Lung (tissue), 12 donors: ENCODE results near the gene KLK10. TPM values are rescaled to one million over a fixed set of nuclear protein-coding genes. Genes with fewer than 3 reads are reported as not detected.

ENCODE experiments used
- ATAC-seq: fragments of 200-7000 bp; cut with Tn5 transposase; one replicate; pipeline ENCODE4 v1.9.1; 2020; ENCODE audit warnings: moderate number of reproducible peaks; ENCODE audit not compliant: insufficient read depth, low FRiP score
- DNase-seq, 3 donors: peaks; one replicate each; pipeline ENCODE4 v3.0.0-alpha.2; 2013 to 2017
- H3K27ac ChIP-seq, 2 donors: one replicate each; pipeline ENCODE4 v1.5.1; 2013; ENCODE audit warnings: mild to moderate bottlenecking in 2 of 2, moderate library complexity in 2 of 2, control low read depth in 1 of 2, inconsistent platforms in 1 of 2, low read depth in 1 of 2, low read length in 1 of 2
- H3K27me3 ChIP-seq, 3 donors: one replicate each; pipeline ENCODE4 v1.5.1; 2013; ENCODE audit warnings: low read length in 2 of 3; ENCODE audit not compliant: control insufficient read depth in 3 of 3, insufficient read depth in 3 of 3
- H3K36me3 ChIP-seq, 4 donors: one replicate each; pipeline ENCODE4 v1.5.1; 2013; ENCODE audit warnings: low read length in 4 of 4, mild to moderate bottlenecking in 1 of 4, moderate library complexity in 1 of 4; ENCODE audit not compliant: control insufficient read depth in 4 of 4, insufficient read depth in 4 of 4
- H3K4me1 ChIP-seq, 5 donors: one replicate each; pipeline ENCODE4 v1.5.1; 2013; ENCODE audit warnings: low read length in 5 of 5, mild to moderate bottlenecking in 2 of 5, moderate library complexity in 1 of 5; ENCODE audit not compliant: control insufficient read depth in 5 of 5, insufficient read depth in 5 of 5
- H3K4me3 ChIP-seq: one replicate; pipeline ENCODE4 v1.5.1; 2013; ENCODE audit warnings: mild to moderate bottlenecking, control low read depth, moderate library complexity
- H3K9ac ChIP-seq, 2 donors: one replicate each; pipeline ENCODE4 v1.5.1; 2013; ENCODE audit warnings: low read length in 2 of 2, control low read depth in 1 of 2; ENCODE audit not compliant: insufficient read depth in 1 of 2
- H3K9me3 ChIP-seq, 4 donors: one replicate each; pipeline ENCODE4 v1.5.1; 2013; ENCODE audit warnings: low read length in 3 of 4, mild to moderate bottlenecking in 1 of 4, moderate library complexity in 1 of 4; ENCODE audit not compliant: control insufficient read depth in 4 of 4, insufficient read depth in 3 of 4
- WGBS, 2 donors: extraction: QIAGEN DNeasy Blood & Tissue Kit; methylation state at CpG; one replicate each; pipeline ENCODE4 v1.1.7; 2013; 5-methylcytosine and 5-hydroxymethylcytosine counted together
- polyA plus RNA-seq, 2 donors: library from polyadenylated mRNA; stranded (reverse); fragments of 200-250 nt; gene quantifications; one replicate each; pipeline ENCODE4 v1.2.1, GENCODE V29; 2013
- total RNA-seq, 2 donors: library from RNA; depleted of rRNA in 1 of 2; stranded (reverse); fragments of >200 nt in 1 of 2; gene quantifications; one replicate each; pipeline ENCODE4 v1.2.1, GENCODE V29; 2014 to 2021
- TF ChIP-seq, protein P1 (sequence below): IDR thresholded peaks from 2 replicates; pipeline ENCODE4 v1.5.1; 2012; ENCODE audit warnings: mild to moderate bottlenecking; ENCODE audit errors: control extremely low read depth, extremely low read depth
- donor health status: control.
- donor health status: control.
- donor health status: Bipolar disorder and iron deficiency.
- donor health status: healthy.
- donor health status: DM: yes; HTN: yes; CAD: no.

The KLK10 gene
- total and polyA plus RNA-seq, 4 donors = 9.8 to 34.2 (median 19.9) TPM

DNA sequence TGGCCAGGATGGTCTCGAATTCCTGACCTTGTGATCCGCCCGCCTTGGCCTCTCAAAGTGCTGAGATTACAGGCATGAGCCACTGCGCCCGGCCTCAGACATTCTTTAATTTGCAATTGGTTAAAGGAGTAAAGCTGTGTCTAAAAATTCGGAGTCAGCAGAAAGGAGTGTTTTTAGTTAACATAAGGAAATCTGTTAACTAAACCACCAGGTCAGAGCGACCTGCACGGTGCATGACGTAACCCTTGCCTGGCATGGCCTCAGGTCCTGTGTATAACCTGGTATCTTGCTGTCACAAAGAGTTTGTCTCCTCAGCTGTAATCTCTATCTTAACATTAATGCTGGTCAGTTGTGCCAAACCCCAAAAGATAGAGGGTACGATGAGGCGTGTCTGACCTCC lies 24.8 kb upstream of the KLK10 start:
- Histone ChIP-seq H3K9me3 (no peaks in the 10 kb centered on the region), H3K4me1 (no peaks in the 10 kb centered on the region), H3K4me3 (no peak overlapping the region), H3K36me3 (no peaks in the 10 kb centered on the region), H3K27me3 (no peaks in the 10 kb centered on the region), H3K9ac (no peak overlapping the region), H3K27ac (no peak overlapping the region)
- ATAC-seq = no peak
- no peak for DNase-seq
- TF ChIP-seq, protein P1, sequence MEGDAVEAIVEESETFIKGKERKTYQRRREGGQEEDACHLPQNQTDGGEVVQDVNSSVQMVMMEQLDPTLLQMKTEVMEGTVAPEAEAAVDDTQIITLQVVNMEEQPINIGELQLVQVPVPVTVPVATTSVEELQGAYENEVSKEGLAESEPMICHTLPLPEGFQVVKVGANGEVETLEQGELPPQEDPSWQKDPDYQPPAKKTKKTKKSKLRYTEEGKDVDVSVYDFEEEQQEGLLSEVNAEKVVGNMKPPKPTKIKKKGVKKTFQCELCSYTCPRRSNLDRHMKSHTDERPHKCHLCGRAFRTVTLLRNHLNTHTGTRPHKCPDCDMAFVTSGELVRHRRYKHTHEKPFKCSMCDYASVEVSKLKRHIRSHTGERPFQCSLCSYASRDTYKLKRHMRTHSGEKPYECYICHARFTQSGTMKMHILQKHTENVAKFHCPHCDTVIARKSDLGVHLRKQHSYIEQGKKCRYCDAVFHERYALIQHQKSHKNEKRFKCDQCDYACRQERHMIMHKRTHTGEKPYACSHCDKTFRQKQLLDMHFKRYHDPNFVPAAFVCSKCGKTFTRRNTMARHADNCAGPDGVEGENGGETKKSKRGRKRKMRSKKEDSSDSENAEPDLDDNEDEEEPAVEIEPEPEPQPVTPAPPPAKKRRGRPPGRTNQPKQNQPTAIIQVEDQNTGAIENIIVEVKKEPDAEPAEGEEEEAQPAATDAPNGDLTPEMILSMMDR = no peak
- 81 to 88% methylated on average over 11 of the region's 11 CpGs for WGBS, 2 donors

DNA sequence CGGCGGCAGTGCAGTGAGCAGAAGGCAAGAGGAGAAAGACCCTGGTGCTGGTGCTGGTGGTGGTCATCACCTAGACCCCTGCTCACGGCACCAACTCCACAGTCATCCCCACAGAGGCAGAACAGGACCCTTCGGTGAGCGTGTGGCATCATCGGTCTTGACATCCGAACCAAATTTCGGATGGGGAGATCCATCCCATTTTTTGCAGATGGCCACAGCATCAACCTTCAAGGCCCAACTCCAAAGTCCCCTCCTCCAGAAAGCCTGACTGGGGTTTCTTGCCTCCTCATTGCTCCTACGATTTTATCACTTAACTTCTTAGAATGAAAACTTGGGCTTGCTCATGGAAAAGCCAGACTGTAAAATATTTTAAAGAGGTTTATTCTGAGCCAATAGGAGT lies 24.0 kb upstream of the KLK10 start:
- H3K9me3 ChIP-seq = no peaks in the 10 kb centered on the region
- TF ChIP-seq, protein P1 = no peak
- H3K9ac ChIP-seq = no peak overlapping the region
- DNase-seq (no peak), ATAC-seq (no peak)
- 74 to 80% methylated on average over 9 of the region's 9 CpGs for WGBS, 2 donors
- no peaks in the 10 kb centered on the region for H3K4me1 ChIP-seq
- H3K27ac ChIP-seq = no peak overlapping the region
- H3K36me3 ChIP-seq = no peaks in the 10 kb centered on the region
- no peaks in the 10 kb centered on the region for H3K27me3 ChIP-seq
- H3K4me3 ChIP-seq = no peak overlapping the region

DNA sequence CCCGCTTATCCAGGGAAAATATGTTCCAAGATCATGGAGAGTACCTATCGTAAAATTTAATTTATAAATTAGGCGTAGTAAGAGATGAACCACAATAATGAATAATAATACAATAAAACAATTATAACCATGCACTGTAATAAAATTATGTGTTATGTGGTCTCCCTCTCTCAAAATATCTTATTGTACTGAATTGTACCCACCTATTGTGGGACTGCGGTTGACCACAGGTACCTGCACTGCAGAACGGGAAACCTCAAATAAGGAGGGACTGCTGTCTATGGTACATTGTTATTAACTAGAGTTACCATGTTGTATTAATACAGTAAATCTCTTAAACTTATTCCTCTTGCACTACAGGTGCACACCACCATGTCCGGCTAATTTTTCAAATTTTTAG lies 20.6 kb upstream of the KLK10 start:
- no peaks in the 10 kb centered on the region for H3K27me3 ChIP-seq
- no peaks in the 10 kb centered on the region for H3K36me3 ChIP-seq
- no peaks in the 10 kb centered on the region for H3K4me1 ChIP-seq
- ATAC-seq (no peak), DNase-seq (no peak)
- H3K9ac ChIP-seq = no peak overlapping the region
- 93 to 94% methylated on average over 6 of the region's 6 CpGs for WGBS, 2 donors
- TF ChIP-seq, protein P1 = no peak
- H3K27ac ChIP-seq = no peak overlapping the region
- no peaks in the 10 kb centered on the region for H3K9me3 ChIP-seq
- H3K4me3 ChIP-seq = no peak overlapping the region

DNA sequence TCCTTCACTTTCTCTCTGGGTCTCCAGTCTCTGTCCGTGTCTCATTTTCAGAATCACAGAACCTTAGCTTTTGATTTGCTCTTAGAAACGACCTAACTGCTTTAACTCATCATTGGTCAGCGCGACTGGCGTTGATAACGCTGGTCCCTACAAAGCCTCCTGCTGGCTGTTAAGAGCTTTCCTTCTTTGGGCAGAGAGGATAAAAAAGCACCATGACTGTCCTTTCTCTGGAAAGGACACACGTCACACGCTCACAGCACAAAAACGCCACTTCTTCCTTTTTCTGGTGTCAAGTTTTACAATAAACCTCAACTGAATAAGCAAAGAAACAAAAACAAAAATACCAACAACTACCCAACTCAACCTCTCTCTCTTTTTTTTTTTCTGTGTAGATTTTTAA lies 17.0 kb upstream of the KLK10 start:
- WGBS, 2 donors = 54% methylated on average over 9 of the region's 9 CpGs
- Histone ChIP-seq H3K4me1 (no peaks in the 10 kb centered on the region), H3K27ac (no peak overlapping the region), H3K9ac (no peak overlapping the region), H3K27me3 (no peaks in the 10 kb centered on the region), H3K4me3 (no peak overlapping the region), H3K36me3 (no peaks in the 10 kb centered on the region), H3K9me3 (no peaks in the 10 kb centered on the region)
- DNase-seq (no peak), ATAC-seq (no peak)
- TF ChIP-seq, protein P1 = no peak
